GM21515 (cell line): ENCODE results near the gene LHX5.

Experiments
- ATAC-seq: cut with Tn5 transposase; IDR thresholded peaks from one replicate; pipeline ENCODE4 v1.9.1; 2021; ENCODE audit not compliant: unreplicated experiment

LHX5 gene

GRCh38 chr12:113466454-113467141 lies 5.1 kb downstream of the LHX5 start:
- no peak for ATAC-seq

- no peak for ATAC-seq
These were observed 5.7 kb downstream of the LHX5 start for GRCh38 chr12:113465808-113466453.

- ATAC-seq = no peak
These were observed 6.6 kb downstream of the LHX5 start for GRCh38 chr12:113464852-113465719.

DNA sequence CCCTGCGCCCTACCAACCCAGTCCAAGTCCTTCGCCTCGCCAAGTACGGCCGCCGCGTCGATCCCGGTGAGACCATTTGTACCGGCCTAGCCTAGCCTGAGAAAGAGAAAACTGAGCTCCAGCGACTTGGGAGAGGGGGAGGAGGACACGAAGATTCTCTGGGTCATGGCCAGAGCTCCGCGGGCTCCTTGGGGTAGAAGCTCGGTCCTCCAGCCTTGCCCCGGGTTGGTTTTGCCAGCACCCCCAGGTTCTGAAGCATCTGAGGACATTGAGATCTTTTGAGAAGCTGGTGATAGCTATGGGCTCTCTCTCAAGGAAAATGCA lies 7.3 kb downstream of the LHX5 start:
- ATAC-seq = no peak

- no peak for ATAC-seq
These were observed 7.8 kb downstream of the LHX5 start for GRCh38 chr12:113463746-113464451.

- no peak for ATAC-seq
These were observed 8.5 kb downstream of the LHX5 start for GRCh38 chr12:113462998-113463745.

GRCh38 chr12:113462117-113462774 lies 9.4 kb downstream of the LHX5 start:
- ATAC-seq = no peak

DNA sequence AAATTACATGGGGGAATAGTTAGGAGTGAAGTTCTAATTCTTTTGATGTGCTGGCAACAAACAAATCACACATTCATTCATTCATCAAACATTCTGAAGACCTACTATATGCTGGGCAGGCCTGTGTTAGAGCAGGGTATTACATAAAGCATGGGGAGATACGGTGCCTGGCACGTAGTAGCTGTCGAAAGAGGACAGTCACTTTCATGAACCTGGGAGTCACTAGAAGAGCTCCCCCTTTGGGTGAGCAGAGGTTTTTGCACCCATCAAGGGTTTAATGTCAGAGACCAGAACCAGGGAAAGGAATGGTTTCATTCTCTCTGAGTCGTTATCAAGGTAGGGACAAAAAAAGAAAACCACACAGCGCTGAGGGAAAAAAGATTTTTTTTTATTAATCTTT lies 10.0 kb downstream of the LHX5 start:
- no peak for ATAC-seq

DNA sequence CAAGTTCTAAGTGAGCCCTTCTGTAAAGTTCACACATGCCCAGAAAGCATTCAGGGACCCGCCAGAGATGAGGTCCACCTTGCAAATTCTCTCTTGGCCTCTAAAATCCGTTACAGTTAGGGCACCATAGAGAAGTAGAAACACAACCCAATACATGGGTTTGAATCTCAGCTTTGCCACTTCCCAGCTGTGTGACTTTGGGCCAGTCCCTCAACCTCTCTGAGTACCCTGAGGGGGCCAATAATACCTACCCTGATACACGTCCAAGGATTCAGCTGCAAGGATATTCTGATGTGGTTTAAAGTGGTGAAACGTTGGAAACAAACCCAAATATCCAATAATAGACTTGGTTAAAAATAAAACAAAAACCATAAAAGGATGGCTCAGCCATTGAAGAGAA lies 11.7 kb downstream of the LHX5 start:
- no peak for ATAC-seq

DNA sequence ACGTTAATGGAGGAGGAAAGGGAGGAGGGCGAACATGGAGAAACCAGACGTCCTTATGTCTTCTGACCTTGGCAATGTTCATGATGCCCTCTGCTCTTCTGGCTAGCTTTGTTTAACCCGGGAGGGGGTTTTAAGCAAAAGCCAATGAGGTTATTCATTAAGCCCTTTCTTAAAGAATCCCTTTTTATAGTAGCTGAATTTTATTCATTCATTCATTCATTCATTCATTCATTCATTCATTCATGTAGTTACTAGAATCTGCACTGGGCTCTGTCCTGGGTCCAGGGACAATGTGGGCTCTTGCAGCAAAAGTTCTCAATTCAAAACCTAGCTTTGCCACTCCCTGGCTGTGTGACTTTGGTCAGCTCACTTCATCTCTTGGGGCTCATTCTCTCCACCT lies 14.0 kb downstream of the LHX5 start:
- no peak for ATAC-seq

DNA sequence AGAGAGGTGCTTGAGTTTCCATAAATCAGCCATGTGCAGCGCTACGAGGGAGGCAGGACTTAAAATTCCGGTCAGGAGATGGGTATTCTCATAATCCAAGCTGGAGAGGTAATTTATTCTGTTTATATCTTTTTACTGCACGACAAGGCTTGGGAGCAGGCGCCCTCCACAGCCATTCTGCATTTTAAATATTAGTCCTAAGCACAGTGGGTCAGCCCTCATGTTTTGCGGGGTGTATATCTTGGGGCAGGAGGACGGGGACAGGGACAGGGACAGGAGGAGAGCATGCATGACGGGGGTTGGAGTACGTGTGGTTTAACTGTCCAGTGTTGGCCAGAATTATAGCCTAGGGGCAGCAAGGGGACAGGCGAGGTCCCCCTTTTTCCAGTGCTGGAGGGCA lies 14.5 kb downstream of the LHX5 start:
- ATAC-seq = no peak

- no peak for ATAC-seq
These were observed 14.9 kb downstream of the LHX5 start for GRCh38 chr12:113456761-113457160.

- ATAC-seq = no peak
These were observed 15.5 kb downstream of the LHX5 start for GRCh38 chr12:113456199-113456598.

DNA sequence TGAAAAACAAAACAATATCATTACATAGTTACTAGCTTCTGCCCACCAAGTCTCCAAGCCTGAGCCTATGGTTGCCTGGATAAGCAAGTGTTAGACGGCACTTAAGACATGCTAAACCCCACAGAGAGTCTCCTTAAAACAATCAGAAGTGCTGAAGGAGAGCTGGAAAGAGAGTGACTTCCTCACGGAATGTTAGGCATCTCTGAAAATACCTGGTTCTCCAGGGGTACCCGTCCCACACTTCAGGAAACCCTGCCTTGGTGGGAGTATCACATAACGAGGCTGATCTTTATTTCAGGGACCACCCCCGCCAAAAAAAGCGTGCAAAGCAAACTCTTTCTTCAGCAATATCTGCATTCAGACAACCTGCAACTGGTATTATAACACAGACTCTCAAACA lies 18.3 kb downstream of the LHX5 start:
- no peak for ATAC-seq

DNA sequence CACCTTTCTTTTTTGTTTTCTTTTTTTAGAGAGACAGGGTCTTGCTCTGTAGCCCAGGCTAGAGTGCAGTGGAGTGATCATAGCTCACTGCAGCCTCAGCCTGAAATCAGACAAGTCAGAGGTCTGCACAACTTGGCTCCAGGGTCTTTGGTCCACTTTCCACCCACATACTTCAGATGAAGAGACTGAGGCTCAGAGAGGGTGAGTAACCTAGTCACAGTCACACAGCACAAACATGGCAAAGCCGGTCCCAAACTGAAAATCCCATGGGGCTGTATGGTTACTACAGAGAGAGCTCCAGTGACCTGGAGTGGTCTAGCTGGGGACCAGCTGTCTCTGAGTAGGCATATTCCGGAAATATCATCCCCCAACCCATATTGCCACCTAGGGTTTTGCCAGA lies 19.2 kb downstream of the LHX5 start:
- ATAC-seq = no peak

DNA sequence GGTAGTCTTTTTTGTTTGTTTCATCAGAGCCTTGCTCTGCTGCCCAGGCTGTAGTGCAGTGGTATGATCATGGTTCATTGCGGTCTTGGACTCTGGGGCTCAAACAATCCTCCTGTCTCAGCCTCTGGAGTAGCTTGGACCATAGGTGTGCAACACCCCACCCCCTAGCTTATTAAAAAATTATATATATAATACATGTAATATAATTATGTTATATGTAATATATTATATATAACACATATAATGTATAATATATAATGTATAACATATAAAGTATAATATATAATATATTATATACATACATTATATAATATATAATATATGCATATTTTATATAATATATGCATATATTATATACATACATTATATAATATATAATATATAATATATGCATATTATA lies 21.8 kb downstream of the LHX5 start:
- ATAC-seq = no peak

- no peak for ATAC-seq
These were observed 22.4 kb downstream of the LHX5 start for GRCh38 chr12:113449299-113449698.

DNA sequence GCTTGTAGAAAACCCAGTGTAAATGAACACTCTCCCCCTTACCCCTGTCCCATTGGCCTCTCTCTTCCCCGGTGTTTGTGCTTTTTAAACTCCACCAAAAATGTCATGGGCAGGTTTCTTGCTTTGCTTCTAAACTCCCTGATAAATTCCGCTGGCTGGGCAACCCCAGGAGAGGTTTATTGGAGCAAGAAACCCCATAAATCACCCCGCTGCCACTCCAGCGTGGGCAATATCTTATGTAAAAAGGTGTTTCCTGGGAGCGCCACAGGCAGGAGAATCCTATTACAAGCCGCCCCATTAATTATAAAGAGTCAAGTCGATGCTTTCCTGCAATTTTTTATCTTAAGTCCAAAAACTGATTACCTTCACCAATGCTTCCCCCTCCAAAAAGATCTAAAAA lies 22.8 kb downstream of the LHX5 start:
- ATAC-seq = no peak

DNA sequence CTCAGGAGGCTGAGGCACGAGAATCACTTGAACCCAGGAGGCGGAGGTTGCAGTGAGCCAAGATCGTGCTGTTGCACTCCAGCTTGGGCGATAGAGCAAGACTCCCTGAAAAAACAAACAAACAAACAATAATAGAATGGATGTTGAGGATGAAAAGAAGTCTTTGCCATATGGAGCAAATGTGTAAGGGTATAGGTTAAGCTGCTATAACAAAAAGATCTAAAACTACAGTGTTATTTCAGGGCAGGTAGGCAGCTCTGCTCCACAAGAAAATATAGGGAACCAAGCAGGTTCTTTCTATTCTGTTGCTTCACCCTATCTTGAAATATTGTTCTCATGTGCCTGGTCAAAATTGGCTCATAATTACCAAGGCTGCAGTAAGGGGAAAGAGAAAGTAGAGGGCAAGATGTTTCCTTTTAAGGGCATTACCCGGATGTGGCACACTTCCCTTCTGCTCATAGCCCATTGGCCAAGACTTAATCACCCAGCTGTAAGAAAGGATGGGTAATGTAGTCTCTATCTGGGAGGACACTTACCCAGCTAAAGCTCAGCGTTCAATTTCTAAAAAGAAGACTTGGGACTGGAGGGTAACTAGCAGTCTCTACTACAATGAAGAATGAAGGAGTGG lies 26.0 kb downstream of the LHX5 start:
- no peak for ATAC-seq

DNA sequence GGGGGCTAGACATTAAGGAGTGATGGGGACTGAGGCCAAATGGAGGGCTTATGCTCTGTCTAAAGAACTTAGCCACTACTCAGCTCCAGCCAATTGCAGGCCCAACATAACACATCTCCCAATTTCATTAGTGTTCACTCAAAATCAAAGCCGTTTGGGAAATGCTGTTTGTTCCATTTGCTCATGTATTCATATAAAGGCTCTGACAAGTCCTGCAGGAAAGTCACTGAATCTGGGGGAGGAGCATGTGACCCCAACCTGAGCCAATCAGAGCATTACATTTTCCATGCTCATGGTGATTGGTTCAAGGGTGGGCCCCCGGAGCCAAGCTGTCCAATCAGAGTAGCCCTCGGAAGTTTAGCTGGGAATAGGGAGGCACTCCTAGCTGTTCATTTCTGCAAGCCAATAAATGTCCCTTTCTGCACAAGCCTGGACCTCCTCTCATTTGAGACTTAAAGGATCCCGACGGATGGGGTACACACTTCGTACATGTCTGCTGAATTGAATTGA lies 28.6 kb downstream of the LHX5 start:
- ATAC-seq = no peak
